A673 (cell line): ENCODE data around the gene CX3CL1.

ENCODE experiments used
- CTCF ChIP-seq: fragments of 300-800, 200-600 bp; sonication (generic); conservative IDR thresholded peaks from 2 replicates; pipeline ENCODE4 v1.5.1; 2017; ENCODE audit warnings: low read depth, mild to moderate bottlenecking, antibody characterized with exemption, low read length, moderate library complexity, mixed read lengths
- EZH2 ChIP-seq: fragments of 200-600 bp; sonication (generic); IDR thresholded peaks from 2 replicates; pipeline ENCODE4 v1.6.1; 2017; ENCODE audit warnings: borderline replicate concordance, low read depth, mild to moderate bottlenecking, mixed read lengths, antibody characterized with exemption, low read length; ENCODE audit not compliant: poor library complexity, severe bottlenecking

GRCh38 chr16:57405097-57405496, 32.8 kb downstream of the CX3CL1 start:
- TF ChIP-seq CTCF (no peak), EZH2 (no peak)
